ENCODE results near the gene NUP210L.
"Not testable (repeated sequence)": the region's sequence is repeated elsewhere in the genome, so short reads cannot be mapped to it uniquely, and the experiment has no call there.

Gene NUP210L

GRCh38 chr1:154019940-154020339, 134.9 kb downstream of the NUP210L start:
- DNase-seq (ENCODE audit: extremely low spot score): no peak
- POLR2A ChIA-PET: interaction anchor here (1.8 kb wide), 1 partner anchor 30 kb away, joined by 8 read pairs; no protein-coding TSS in a partner anchor
- TF ChIP-seq ZNF384 (IDR thresholded peaks at IDR 0.05) (no peak), NFRKB (IDR thresholded peaks at IDR 0.05) (no peak), BHLHE40 (IDR thresholded peaks at IDR 0.05; ENCODE audit: borderline replicate concordance) (no peak), FOXA1 (IDR thresholded peaks at IDR 0.05) (no peak), ARNT (IDR thresholded peaks at IDR 0.05) (no peak), ELF4 (IDR thresholded peaks at IDR 0.05) (no peak), FOXM1 (IDR thresholded peaks at IDR 0.05; ENCODE audit: borderline replicate concordance) (no peak), LEF1 (IDR thresholded peaks at IDR 0.05; ENCODE audit: borderline replicate concordance) (no peak), L3MBTL2 (conservative IDR thresholded peaks at IDR 0.05) (no peak), TARDBP (IDR thresholded peaks at IDR 0.05) (no peak), FOXK2 (IDR thresholded peaks at IDR 0.05) (no peak), HDGF (IDR thresholded peaks at IDR 0.05; ENCODE audit: borderline replicate concordance) (no peak), PKNOX1 (IDR thresholded peaks at IDR 0.05) (no peak), SP1 (IDR thresholded peaks at IDR 0.05) (no peak), CTBP1 (IDR thresholded peaks at IDR 0.05; ENCODE audit: borderline replicate concordance) (no peak), SUZ12 (IDR thresholded peaks at IDR 0.05) (no peak)
- CTCF ChIA-PET: interaction anchor here (0.5 to 0.6 kb wide), 2 partner anchors 23 to 107 kb away, joined by 3 to 4 read pairs; no protein-coding TSS in a partner anchor

DNA sequence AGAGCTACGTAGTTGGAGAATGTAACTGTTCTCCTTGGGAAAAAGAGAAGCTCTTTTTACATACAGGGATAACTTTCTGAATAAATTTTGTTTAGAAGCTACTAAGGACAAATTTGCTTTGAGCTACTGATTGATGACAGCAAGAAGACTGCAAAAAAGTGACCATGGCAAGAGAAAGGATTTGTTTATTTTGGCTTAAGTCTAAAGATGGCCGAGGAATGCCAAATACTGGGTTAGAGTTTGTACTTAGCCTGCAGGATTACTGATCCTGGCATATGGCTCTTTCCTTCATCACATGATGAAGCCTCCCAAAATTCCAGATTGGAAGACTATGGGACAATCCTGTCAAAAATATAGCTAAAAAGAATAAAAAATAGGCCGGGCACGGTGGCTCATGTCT, 135.6 kb downstream of the NUP210L start:
- CTCF ChIA-PET: interaction anchor here (0.5 to 0.6 kb wide), 2 partner anchors 22 to 108 kb away, joined by 3 to 4 read pairs; no protein-coding TSS in a partner anchor
- POLR2A ChIA-PET: interaction anchor here (1.8 kb wide), 1 partner anchor 29 kb away, joined by 8 read pairs; no protein-coding TSS in a partner anchor
- DNase-seq (ENCODE audit: extremely low spot score): no peak
- TF ChIP-seq SP1 (IDR thresholded peaks at IDR 0.05) (no peak), TARDBP (IDR thresholded peaks at IDR 0.05) (no peak), SUZ12 (IDR thresholded peaks at IDR 0.05) (no peak), HDGF (IDR thresholded peaks at IDR 0.05; ENCODE audit: borderline replicate concordance) (no peak), CTBP1 (IDR thresholded peaks at IDR 0.05; ENCODE audit: borderline replicate concordance) (no peak), ELF4 (IDR thresholded peaks at IDR 0.05) (no peak), ARNT (IDR thresholded peaks at IDR 0.05) (no peak), BHLHE40 (IDR thresholded peaks at IDR 0.05; ENCODE audit: borderline replicate concordance) (no peak), ZNF384 (IDR thresholded peaks at IDR 0.05) (no peak), FOXM1 (IDR thresholded peaks at IDR 0.05; ENCODE audit: borderline replicate concordance) (no peak), LEF1 (IDR thresholded peaks at IDR 0.05; ENCODE audit: borderline replicate concordance) (no peak), FOXK2 (IDR thresholded peaks at IDR 0.05) (no peak), L3MBTL2 (conservative IDR thresholded peaks at IDR 0.05) (no peak)

GRCh38 chr1:154014154-154014907, 140.5 kb downstream of the NUP210L start:
- no peak for DNase-seq (ENCODE audit: extremely low spot score)
- POLR2A ChIA-PET: no interaction called here
- TF ChIP-seq FOXA1 (IDR thresholded peaks at IDR 0.05) (no peak), FOXM1 (IDR thresholded peaks at IDR 0.05; ENCODE audit: borderline replicate concordance) (no peak), ELF4 (IDR thresholded peaks at IDR 0.05) (no peak), NFRKB (IDR thresholded peaks at IDR 0.05) (no peak), SUZ12 (IDR thresholded peaks at IDR 0.05) (no peak), SP1 (IDR thresholded peaks at IDR 0.05) (no peak), TARDBP (IDR thresholded peaks at IDR 0.05) (no peak), PKNOX1 (IDR thresholded peaks at IDR 0.05) (no peak), FOXK2 (IDR thresholded peaks at IDR 0.05) (no peak), ZNF384 (IDR thresholded peaks at IDR 0.05) (no peak), BHLHE40 (IDR thresholded peaks at IDR 0.05; ENCODE audit: borderline replicate concordance) (no peak), LEF1 (IDR thresholded peaks at IDR 0.05; ENCODE audit: borderline replicate concordance) (no peak), CTBP1 (IDR thresholded peaks at IDR 0.05; ENCODE audit: borderline replicate concordance) (no peak), HDGF (IDR thresholded peaks at IDR 0.05; ENCODE audit: borderline replicate concordance) (no peak)
- CTCF ChIA-PET: no interaction called here

- DNase-seq (ENCODE audit: extremely low spot score); CTCF ChIA-PET: not testable (repeated sequence)
- POLR2A ChIA-PET: interaction anchor here (1.8 kb wide), 1 partner anchor 22 kb away, joined by 7 read pairs; the partner anchor contains the start of gene RPS27
Observed at GRCh38 chr1:154012543-154012942, 142.3 kb downstream of the NUP210L start.

DNA sequence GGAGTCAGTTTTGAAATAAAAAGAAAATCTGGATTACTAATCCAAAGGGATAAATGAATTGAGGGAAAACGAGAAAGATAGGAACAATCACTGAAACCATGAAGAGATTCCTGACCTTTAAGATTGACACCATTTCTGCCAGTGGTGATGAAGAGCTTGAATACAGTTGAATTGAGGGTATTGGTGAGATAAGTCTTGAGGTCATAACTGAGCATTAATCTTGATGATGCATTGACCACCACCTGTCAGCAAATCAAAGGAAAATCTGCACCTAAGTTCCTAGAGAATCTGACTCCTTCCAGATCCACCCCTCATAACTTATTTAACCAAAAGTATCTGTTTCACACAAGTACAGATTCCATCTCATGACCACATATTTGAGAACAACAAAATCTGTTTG, 142.7 kb downstream of the NUP210L start:
- TF ChIP-seq BHLHE40 (IDR thresholded peaks at IDR 0.05; ENCODE audit: borderline replicate concordance) (no peak), FOXK2 (IDR thresholded peaks at IDR 0.05) (no peak), ARNT (IDR thresholded peaks at IDR 0.05) (no peak), PKNOX1 (IDR thresholded peaks at IDR 0.05) (no peak), CTBP1 (IDR thresholded peaks at IDR 0.05; ENCODE audit: borderline replicate concordance) (no peak), ZNF384 (IDR thresholded peaks at IDR 0.05) (no peak), HDGF (IDR thresholded peaks at IDR 0.05; ENCODE audit: borderline replicate concordance) (no peak)
- POLR2A ChIA-PET: interaction anchor here (1.8 kb wide), 1 partner anchor 22 kb away, joined by 7 read pairs; the partner anchor contains the start of gene RPS27
- CTCF ChIA-PET: no interaction called here
- DNase-seq (ENCODE audit: extremely low spot score): no peak

DNA sequence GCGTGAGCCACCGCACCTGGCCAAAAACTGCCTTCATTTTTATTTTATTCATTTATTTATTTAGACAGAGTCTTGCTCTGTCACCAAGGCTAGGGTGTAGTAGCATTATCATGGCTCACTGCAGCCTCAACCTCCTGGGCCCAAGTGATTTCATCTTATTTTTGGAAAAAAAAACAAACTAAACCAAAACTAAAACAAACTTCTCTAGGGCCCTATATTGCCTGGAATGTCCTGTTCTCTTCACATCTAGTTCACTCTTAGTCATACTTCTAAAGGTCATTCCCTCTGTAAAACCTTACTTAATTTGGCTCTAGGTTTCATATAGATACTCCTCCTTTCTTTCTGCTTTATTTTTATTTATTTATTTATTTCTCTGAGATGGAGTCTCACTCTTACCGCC, 148.7 kb downstream of the NUP210L start:
- TF ChIP-seq ARNT (IDR thresholded peaks at IDR 0.05): no peak
- no peak for TF ChIP-seq BHLHE40 (IDR thresholded peaks at IDR 0.05; ENCODE audit: borderline replicate concordance)
- TF ChIP-seq PKNOX1 (IDR thresholded peaks at IDR 0.05): no peak
- TF ChIP-seq LEF1 (IDR thresholded peaks at IDR 0.05; ENCODE audit: borderline replicate concordance): no peak
- TF ChIP-seq FOXA1 (IDR thresholded peaks at IDR 0.05): no peak
- no peak for TF ChIP-seq CTBP1 (IDR thresholded peaks at IDR 0.05; ENCODE audit: borderline replicate concordance)
- no peak for TF ChIP-seq TARDBP (IDR thresholded peaks at IDR 0.05)
- no peak for TF ChIP-seq SUZ12 (IDR thresholded peaks at IDR 0.05)
- TF ChIP-seq NFRKB (IDR thresholded peaks at IDR 0.05): no peak
- no peak for TF ChIP-seq FOXM1 (IDR thresholded peaks at IDR 0.05; ENCODE audit: borderline replicate concordance)
- TF ChIP-seq SP1 (IDR thresholded peaks at IDR 0.05): no peak
- no peak for TF ChIP-seq ZNF384 (IDR thresholded peaks at IDR 0.05)
- no peak for TF ChIP-seq FOXK2 (IDR thresholded peaks at IDR 0.05)
- TF ChIP-seq L3MBTL2 (conservative IDR thresholded peaks at IDR 0.05): no peak
- no peak for TF ChIP-seq ELF4 (IDR thresholded peaks at IDR 0.05)
- no peak for TF ChIP-seq HDGF (IDR thresholded peaks at IDR 0.05; ENCODE audit: borderline replicate concordance)
- ChIA-PET CTCF (no interaction called here), POLR2A (no interaction called here)
- DNase-seq (ENCODE audit: extremely low spot score): no peak

All from HEK293T (cell line).